Left renal cortex interstitium (tissue), 4 donors: ENCODE results near the gene TMEM127. TPM values are rescaled to one million over a fixed set of nuclear protein-coding genes. Genes with fewer than 3 reads are reported as not detected.
"Not testable (repeated sequence)": the region's sequence is repeated elsewhere in the genome, so short reads cannot be mapped to it uniquely, and the experiment has no call there.

Experiments
- DNase-seq, 4 donors: peaks; one replicate each; pipeline ENCODE4 v3.0.0-alpha.2; 2013; ENCODE audit warnings: low read depth in 4 of 4, low spot score in 2 of 4, missing footprints in 1 of 4
- polyA plus RNA-seq, 4 donors: library from polyadenylated mRNA; unstranded; fragments of 120-200 nt; gene quantifications; one replicate each; pipeline ENCODE4 v1.2.1, GENCODE V29; 2013; ENCODE audit not compliant: insufficient read length in 4 of 4

TMEM127 gene
- polyA plus RNA-seq, 4 donors, result 41.9 to 46.2 (median 45.2) TPM

- DNase-seq, result no peak
Measured at GRCh38 chr2:96264656-96265348, 995 bp downstream of the TMEM127 start.

- no peak for DNase-seq
Measured at GRCh38 chr2:96264086-96264485, 1.7 kb downstream of the TMEM127 start.

- DNase-seq, result no peak
Measured at GRCh38 chr2:96262306-96262705, 3.5 kb downstream of the TMEM127 start.

GRCh38 chr2:96261328-96262003 lies 4.3 kb downstream of the TMEM127 start:
- no peak for DNase-seq

GRCh38 chr2:96260387-96261260 lies 5.2 kb downstream of the TMEM127 start:
- no peak for DNase-seq

GRCh38 chr2:96259497-96259921 lies 6.3 kb downstream of the TMEM127 start:
- no peak for DNase-seq

- no peak for DNase-seq
Measured at GRCh38 chr2:96258166-96259022, 7.4 kb downstream of the TMEM127 start.

GRCh38 chr2:96257744-96258143 lies 8.1 kb downstream of the TMEM127 start:
- not testable (repeated sequence) for DNase-seq

GRCh38 chr2:96256611-96257113 lies 9.1 kb downstream of the TMEM127 start:
- no peak for DNase-seq

GRCh38 chr2:96254571-96254970 lies 11.2 kb downstream of the TMEM127 start:
- no peak for DNase-seq

- no peak for DNase-seq
Measured at GRCh38 chr2:96253006-96253405, 12.8 kb downstream of the TMEM127 start.

GRCh38 chr2:96252526-96252925 lies 13.3 kb downstream of the TMEM127 start:
- DNase-seq, result no peak

- DNase-seq, result peak in 1 of 4 donors; percentile 75
Measured at GRCh38 chr2:96251721-96252292, 14.0 kb downstream of the TMEM127 start.

GRCh38 chr2:96250188-96250587 lies 15.6 kb downstream of the TMEM127 start:
- DNase-seq, result no peak

GRCh38 chr2:96249654-96250053 lies 16.1 kb downstream of the TMEM127 start:
- DNase-seq, result no peak

- DNase-seq, result no peak
Measured at GRCh38 chr2:96248624-96249023, 17.2 kb downstream of the TMEM127 start.

- DNase-seq, result no peak
Measured at GRCh38 chr2:96247896-96248295, 17.9 kb downstream of the TMEM127 start.

GRCh38 chr2:96247009-96247408 lies 18.8 kb downstream of the TMEM127 start:
- DNase-seq, result no peak

GRCh38 chr2:96245609-96246390 lies 20.0 kb downstream of the TMEM127 start:
- DNase-seq, result no peak
